ENCODE measurements around the gene TMEM214. TPM values are rescaled to one million over a fixed set of nuclear protein-coding genes. Genes with fewer than 3 reads are reported as not detected.

TMEM214 gene
- polyA plus RNA-seq, 1 donor (not counting 4 experiments of a cell fraction or from before 2014, with no cell fraction given): 38.0 TPM

DNA sequence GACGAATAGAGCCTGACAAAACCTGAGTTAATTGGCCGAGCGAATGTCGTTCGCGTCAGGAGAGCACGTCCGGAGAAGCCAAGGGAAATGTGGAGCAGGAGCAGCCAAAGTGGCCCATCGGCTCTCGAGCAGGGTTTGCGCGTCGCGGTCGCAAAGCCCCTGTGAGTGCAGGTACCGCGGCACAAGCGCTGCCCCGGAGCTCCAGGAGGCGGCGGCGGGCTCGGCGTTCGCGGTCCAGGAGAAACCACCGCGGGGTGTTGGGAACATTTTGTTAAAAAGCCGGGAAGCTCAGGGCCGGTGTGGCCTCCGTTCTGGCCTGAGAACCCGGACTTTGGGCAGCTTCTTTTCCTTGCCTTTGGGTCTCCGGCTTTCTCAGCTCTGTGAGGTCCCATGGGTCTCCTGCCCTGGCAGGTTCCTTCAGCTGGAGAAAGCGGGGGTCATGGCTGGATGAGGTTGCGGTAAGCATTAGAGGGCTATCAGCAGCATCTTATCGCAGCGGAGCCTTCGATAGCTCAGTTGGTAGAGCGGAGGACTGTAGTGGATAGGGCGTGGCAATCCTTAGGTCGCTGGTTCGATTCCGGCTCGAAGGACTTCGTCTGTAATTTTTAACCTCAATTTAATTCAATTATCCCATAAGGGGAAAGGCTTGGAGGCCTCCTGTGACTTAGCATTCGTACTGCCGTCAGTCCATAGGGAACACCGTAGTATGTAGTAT, 17.7 kb downstream of the TMEM214 start:
- no peaks in the 10 kb centered on the region for H3K79me2 ChIP-seq (ENCODE audit: control insufficient read depth, insufficient read depth, low read length)
- peak overlapping the region; percentile 87 to 94 (median 88) for H3K4me3 ChIP-seq (ENCODE audit: control insufficient read depth in 2 of 3, extremely low read depth in 1 of 3, insufficient read depth in 2 of 3, low read depth in 1 of 3, low read length in 3 of 3)
- peaks cover 9% of the 10 kb centered on the region for H3K4me1 ChIP-seq (ENCODE audit: control insufficient read depth, extremely low read depth, insufficient read depth, low read length)
- peak; percentile 83 for DNase-seq (ENCODE audit: low read depth, low spot score)
- H3K9ac ChIP-seq (ENCODE audit: control insufficient read depth, extremely low read depth, insufficient read depth, low read length): peak overlapping the region; percentile 77
- peak; percentile 73 for FAIRE-seq
- H4K20me1 ChIP-seq (ENCODE audit: control insufficient read depth, extremely low read depth, insufficient read depth, low read length): no peaks in the 10 kb centered on the region
- no peaks in the 10 kb centered on the region for H3K27me3 ChIP-seq (ENCODE audit: control insufficient read depth, extremely low read depth, insufficient read depth, low read length)
- no peaks in the 10 kb centered on the region for H3K9me3 ChIP-seq (ENCODE audit: control insufficient read depth, low read depth, low read length)
- peaks cover 0 to 12% of the 10 kb centered on the region in 2 experiments for H3K36me3 ChIP-seq (ENCODE audit: control insufficient read depth in 2 of 2, extremely low read depth in 1 of 2, insufficient read depth in 2 of 2, low read length in 2 of 2)
- H3K9me1 ChIP-seq (ENCODE audit: control insufficient read depth, extremely low read depth, insufficient read depth, low read length): no peaks in the 10 kb centered on the region
- H3K4me2 ChIP-seq (ENCODE audit: control insufficient read depth, extremely low read depth, insufficient read depth, low read depth, low read length): peak overlapping the region; percentile 98
- H2AFZ ChIP-seq (ENCODE audit: control insufficient read depth, low read length): peak overlapping the region; percentile 92
- TF ChIP-seq, protein P1, sequence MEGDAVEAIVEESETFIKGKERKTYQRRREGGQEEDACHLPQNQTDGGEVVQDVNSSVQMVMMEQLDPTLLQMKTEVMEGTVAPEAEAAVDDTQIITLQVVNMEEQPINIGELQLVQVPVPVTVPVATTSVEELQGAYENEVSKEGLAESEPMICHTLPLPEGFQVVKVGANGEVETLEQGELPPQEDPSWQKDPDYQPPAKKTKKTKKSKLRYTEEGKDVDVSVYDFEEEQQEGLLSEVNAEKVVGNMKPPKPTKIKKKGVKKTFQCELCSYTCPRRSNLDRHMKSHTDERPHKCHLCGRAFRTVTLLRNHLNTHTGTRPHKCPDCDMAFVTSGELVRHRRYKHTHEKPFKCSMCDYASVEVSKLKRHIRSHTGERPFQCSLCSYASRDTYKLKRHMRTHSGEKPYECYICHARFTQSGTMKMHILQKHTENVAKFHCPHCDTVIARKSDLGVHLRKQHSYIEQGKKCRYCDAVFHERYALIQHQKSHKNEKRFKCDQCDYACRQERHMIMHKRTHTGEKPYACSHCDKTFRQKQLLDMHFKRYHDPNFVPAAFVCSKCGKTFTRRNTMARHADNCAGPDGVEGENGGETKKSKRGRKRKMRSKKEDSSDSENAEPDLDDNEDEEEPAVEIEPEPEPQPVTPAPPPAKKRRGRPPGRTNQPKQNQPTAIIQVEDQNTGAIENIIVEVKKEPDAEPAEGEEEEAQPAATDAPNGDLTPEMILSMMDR (optimal IDR thresholded peaks at IDR 0.05 in 1 of 3, IDR thresholded peaks at IDR 0.05 in 1 of 3, conservative IDR thresholded peaks at IDR 0.05 in 1 of 3; ENCODE audit: extremely low read depth in 1 of 3, insufficient read depth in 2 of 3, low read length in 3 of 3): peak; percentile 20 to 65 (median 28)
- no peak for TF ChIP-seq EZH2 (IDR thresholded peaks at IDR 0.05; ENCODE audit: low read length)
- dilution Hi-C loops (cut with MboI; ENCODE audit: extremely low pct_ligation_motif_present, low sequenced_read_pairs): no loop called here
- peak overlapping the region; percentile 77 for H3K27ac ChIP-seq (ENCODE audit: control insufficient read depth, insufficient read depth, low read length)

DNA sequence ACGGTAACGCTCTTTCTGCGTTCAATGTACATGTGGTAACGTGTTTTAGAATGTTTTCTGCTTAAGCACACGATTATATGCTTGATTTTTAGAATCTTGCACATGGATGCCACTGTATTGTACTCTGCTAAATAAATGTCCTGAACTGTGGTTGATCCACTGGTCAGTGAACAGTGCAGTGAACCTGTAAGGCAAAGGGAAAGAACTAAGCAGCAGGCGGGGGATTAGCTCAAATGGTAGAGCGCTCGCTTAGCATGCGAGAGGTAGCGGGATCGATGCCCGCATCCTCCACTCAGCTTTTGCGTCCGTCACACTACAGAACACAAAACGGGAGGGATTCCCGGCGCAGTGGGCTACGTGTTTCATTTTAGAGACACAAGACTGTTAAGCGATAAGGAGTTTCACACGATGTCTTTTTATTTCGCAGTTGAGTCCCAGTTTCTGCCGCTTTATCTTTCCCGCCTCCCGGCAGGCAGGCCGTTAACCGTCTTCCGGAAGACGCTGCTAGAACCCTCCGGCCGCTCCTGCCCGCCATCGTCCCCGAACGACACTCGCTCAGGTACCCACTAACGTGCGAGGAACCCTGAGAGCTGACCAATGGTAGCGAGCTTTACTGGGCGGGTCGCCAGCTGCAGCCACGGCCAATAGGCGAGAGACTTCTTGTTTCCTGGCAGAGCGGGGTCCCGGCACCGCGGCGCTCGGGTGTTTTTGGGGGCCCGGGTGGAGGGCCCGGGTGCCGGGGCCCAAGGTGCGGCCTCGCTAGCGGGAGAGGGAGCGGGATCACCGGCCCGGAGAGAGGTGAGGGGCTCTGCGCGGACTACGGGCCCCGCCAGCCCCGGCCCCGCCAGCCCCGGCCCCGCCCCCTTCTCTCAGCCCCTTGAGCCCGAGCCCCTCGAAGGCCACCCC, 18.5 kb downstream of the TMEM214 start, which contains the start of gene AGBL5:
AGBL5 (plus strand) TSS at position 673 of the 906 bp plus-strand sequence. CDS start 1,291 bp downstream, outside the sequence.
- FAIRE-seq (no peak), DNase-seq (ENCODE audit: low read depth, low spot score) (peak; percentile 53)
- Histone ChIP-seq H3K9ac (ENCODE audit: control insufficient read depth, extremely low read depth, insufficient read depth, low read length) (peak within 1 kb of the TSS; percentile 77), H3K4me3 (ENCODE audit: control insufficient read depth in 2 of 3, extremely low read depth in 1 of 3, insufficient read depth in 2 of 3, low read depth in 1 of 3, low read length in 3 of 3) (peak within 1 kb of the TSS; percentile 87 to 94 (median 88)), H3K79me2 (ENCODE audit: control insufficient read depth, insufficient read depth, low read length) (no peaks in the 10 kb centered on the region), H3K9me1 (ENCODE audit: control insufficient read depth, extremely low read depth, insufficient read depth, low read length) (no peaks in the 10 kb centered on the region), H3K4me1 (ENCODE audit: control insufficient read depth, extremely low read depth, insufficient read depth, low read length) (peaks cover 9% of the 10 kb centered on the region), H2AFZ (ENCODE audit: control insufficient read depth, low read length) (peak within 1 kb of the TSS; percentile 92), H4K20me1 (ENCODE audit: control insufficient read depth, extremely low read depth, insufficient read depth, low read length) (no peaks in the 10 kb centered on the region), H3K9me3 (ENCODE audit: control insufficient read depth, low read depth, low read length) (no peaks in the 10 kb centered on the region), H3K27me3 (ENCODE audit: control insufficient read depth, extremely low read depth, insufficient read depth, low read length) (no peaks in the 10 kb centered on the region), H3K4me2 (ENCODE audit: control insufficient read depth, extremely low read depth, insufficient read depth, low read depth, low read length) (peak within 1 kb of the TSS; percentile 98), H3K27ac (ENCODE audit: control insufficient read depth, insufficient read depth, low read length) (peak within 1 kb of the TSS; percentile 77), H3K36me3 (ENCODE audit: control insufficient read depth in 2 of 2, extremely low read depth in 1 of 2, insufficient read depth in 2 of 2, low read length in 2 of 2) (peaks cover 5 to 15% of the 10 kb centered on the region in 2 experiments)
- TF ChIP-seq, protein P1 (optimal IDR thresholded peaks at IDR 0.05 in 1 of 3, IDR thresholded peaks at IDR 0.05 in 1 of 3, conservative IDR thresholded peaks at IDR 0.05 in 1 of 3; ENCODE audit: extremely low read depth in 1 of 3, insufficient read depth in 2 of 3, low read length in 3 of 3): no peak
- TF ChIP-seq EZH2 (IDR thresholded peaks at IDR 0.05; ENCODE audit: low read length): no peak
- dilution Hi-C loops (cut with MboI; ENCODE audit: extremely low pct_ligation_motif_present, low sequenced_read_pairs): no loop called here
